Activated naive CD8-positive, alpha-beta T cell treated with anti-CD3 and anti-CD28 coated beads, Interleukin-2, amount 10 ng/mL, durations not matched to agents 7 days and 5 days (primary cell): ENCODE measurements around the gene RPS19. TPM values are rescaled to one million over a fixed set of nuclear protein-coding genes. Genes with fewer than 3 reads are reported as not detected.
"Not testable (repeated sequence)": the region's sequence is repeated elsewhere in the genome, so short reads cannot be mapped to it uniquely, and the experiment has no call there.

ENCODE experiments used
- ATAC-seq: fragments of 150-1000 bp; cut with Tn5 transposase; one replicate; pipeline ENCODE4 v1.10.0; 2021; ENCODE audit warnings: low read depth, moderate library complexity
- POLR2A ChIA-PET: fragments of 350-600 bp; sonication (Branson Sonifier 250); formaldehyde crosslinking; loops from one replicate; lab custom pipeline; 2021; ENCODE audit warnings: antibody characterized with exemption; lab: Charles Lee
- DNase-seq: peaks from one replicate; pipeline ENCODE4 v3.0.0; 2021
- H3K27ac Mint-ChIP-seq: one replicate; pipeline ENCODE4 v1.8.0; 2022; ENCODE audit warnings: mild to moderate bottlenecking, mixed read lengths
- H3K27me3 Mint-ChIP-seq: one replicate; pipeline ENCODE4 v1.8.0; 2022; ENCODE audit warnings: mild to moderate bottlenecking, moderate library complexity, mixed read lengths
- H3K36me3 Mint-ChIP-seq: one replicate; pipeline ENCODE4 v1.8.0; 2021; ENCODE audit warnings: mild to moderate bottlenecking, mixed read lengths
- H3K4me1 Mint-ChIP-seq: one replicate; pipeline ENCODE4 v1.8.0; 2021; ENCODE audit warnings: mixed read lengths
- H3K4me3 Mint-ChIP-seq: one replicate; pipeline ENCODE4 v1.8.0; 2022; ENCODE audit warnings: mild to moderate bottlenecking, moderate library complexity, mixed read lengths
- H3K9me3 Mint-ChIP-seq: one replicate; pipeline ENCODE4 v1.8.0; 2021; ENCODE audit warnings: mixed read lengths
- total RNA-seq, 2 experiments: library from RNA; stranded (reverse); gene quantifications; one replicate each; pipeline ENCODE4 v1.2.3, GENCODE V29; 2021

RPS19 gene
- total RNA-seq, 2 experiments from 2014 or later = 3,237 to 3,326 TPM

DNA sequence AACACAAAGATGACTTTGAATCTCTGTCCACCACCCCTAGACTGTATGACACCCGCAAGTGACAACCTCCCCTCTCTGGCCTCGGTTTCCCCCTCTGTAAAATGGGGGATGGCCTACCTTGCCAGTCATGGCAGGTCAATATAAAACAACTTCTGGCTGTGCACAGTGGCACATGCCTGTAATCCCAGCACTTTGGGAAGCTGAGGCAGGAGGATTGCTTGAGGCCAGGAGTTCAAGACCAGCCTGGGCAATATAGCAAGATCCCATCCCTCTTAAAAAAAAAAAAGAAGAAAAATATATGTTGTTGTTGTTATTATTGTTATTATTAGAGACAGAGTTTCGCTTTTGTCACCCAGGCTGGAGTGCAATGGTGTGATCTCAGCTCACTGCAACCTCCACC, 15.9 kb downstream of the RPS19 start:
- not testable (repeated sequence) for DNase-seq, H3K9me3 Mint-ChIP-seq, ATAC-seq, H3K36me3 Mint-ChIP-seq, H3K27me3 Mint-ChIP-seq
- Mint-ChIP-seq H3K4me1 (peaks cover 63% of the 10 kb centered on the region), H3K27ac (peak overlapping the region; percentile 98), H3K4me3 (peak overlapping the region; percentile 81)
- POLR2A ChIA-PET = interaction anchor here (1.2 to 9.6 kb wide), 6 partner anchors 11 to 70 kb away, joined by 4 to 314 read pairs (median 24); partner anchors contain the start of genes ARHGEF1 and RPS19

DNA sequence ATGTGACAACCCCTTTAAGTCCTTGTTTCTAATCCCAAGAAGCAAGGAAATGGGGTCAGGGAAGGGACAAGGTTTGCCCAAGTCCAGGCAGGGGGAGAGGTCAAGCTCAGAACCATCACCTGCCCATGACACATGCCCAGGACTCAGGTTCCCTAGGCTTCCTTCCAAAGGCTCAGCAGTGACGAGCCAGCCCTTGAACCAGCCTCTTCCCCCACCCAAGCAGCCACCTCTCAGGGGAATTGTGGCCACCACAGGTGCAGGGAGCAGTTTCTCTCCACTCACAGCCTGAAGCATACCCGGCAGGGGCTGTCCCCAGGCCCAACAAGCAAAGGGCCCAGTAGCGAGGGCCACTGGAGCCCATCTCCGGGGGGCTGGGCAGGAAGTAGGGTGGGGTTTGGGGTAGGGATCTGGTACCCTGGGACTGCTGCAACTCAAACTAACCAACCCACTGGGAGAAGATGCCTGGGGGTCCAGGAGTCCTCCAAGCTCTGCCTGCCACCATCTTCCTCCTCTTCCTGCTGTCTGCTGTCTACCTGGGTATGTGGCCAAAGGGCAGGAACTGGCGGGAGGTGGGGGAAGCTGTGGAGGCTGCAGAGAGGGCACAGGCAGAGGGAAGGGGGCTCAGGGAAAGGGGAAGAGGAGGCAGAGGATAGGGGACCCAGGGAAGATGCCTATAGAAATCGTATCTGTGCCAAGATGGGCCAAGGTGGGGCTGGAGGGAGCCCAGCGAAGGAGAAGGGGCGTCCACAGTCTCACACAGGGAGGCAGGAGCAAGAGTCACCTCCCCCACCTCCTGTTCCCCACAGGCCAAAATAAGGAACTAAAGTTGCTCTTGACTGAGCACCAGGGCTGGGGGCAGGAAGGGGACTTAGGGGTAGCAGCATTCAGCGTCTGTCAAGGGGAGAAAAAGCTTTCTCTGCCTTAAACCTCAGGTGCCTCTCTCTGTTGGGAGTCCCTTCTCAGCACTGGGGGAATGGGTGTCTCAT, 17.1 kb downstream of the RPS19 start, which contains the start of gene CD79A:
TSS of gene CD79A (plus strand) at position 433 of the 986 bp plus-strand sequence. CDS start at position 459, 26 bp downstream.
- Mint-ChIP-seq H3K36me3 (peaks cover 1% of the 10 kb centered on the region), H3K4me1 (peaks cover 59% of the 10 kb centered on the region), H3K27ac (peak within 1 kb of the TSS; percentile 98), H3K27me3 (no peaks in the 10 kb centered on the region), H3K4me3 (peak within 1 kb of the TSS; percentile 76), H3K9me3 (no peaks in the 10 kb centered on the region)
- no peak for ATAC-seq
- POLR2A ChIA-PET = interaction anchor here (0.8 to 9.6 kb wide), 7 partner anchors 10 to 80 kb away, joined by 3 to 314 read pairs (median 5); partner anchors contain the start of genes ARHGEF1 and RPS19
- no peak for DNase-seq

DNA sequence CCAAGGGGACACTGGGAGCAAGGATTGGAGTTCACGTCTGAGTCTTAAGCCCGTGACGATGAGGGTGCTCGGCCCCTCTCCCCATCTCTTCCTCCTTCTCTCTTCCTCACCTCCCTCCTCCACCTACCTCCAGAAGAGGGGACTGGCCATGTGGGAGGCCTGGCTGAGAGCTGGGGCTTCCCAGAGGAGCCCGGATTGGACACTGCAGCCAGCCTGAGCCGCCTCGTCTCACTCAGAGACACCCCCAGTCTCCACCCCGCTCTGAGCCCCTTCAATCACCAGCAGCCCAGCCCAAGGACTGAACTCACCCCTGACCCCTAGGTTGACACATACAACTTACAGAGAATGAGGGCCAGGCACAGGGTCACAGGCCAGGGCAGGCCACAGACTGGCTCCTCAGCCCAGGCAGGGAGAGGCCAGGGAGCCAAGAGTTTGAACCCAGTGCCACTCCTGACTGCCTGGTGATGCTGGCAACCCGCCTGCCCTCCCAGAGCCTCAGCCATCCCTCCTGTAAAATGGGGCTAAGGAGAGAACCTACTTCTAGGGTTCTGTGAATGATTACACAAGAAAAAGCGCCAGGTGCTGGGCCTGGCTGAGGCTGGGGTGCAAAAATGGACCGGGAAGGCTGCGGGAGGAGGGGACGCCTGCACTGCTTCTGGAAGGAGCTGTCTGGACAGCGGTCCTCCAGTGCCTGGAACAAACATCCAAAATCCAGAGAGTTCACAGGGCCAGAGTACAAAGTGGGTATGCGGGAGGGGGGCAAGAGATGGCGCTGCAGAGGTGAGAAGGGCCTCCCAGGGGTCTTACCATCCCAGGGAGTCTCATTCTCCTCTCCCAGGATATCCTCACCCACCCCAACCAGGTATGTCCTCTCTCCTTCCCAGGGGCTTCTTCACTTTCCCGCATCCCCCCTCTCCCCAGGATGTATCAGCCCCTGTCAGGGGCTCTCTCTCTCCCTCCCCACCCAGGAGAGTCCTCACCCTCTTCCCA, 18.2 kb downstream of the RPS19 start:
- Mint-ChIP-seq H3K4me3 (peak overlapping the region; percentile 76), H3K9me3 (no peaks in the 10 kb centered on the region), H3K4me1 (peaks cover 56% of the 10 kb centered on the region), H3K36me3 (peaks cover 4% of the 10 kb centered on the region), H3K27me3 (no peaks in the 10 kb centered on the region), H3K27ac (peak overlapping the region; percentile 98)
- POLR2A ChIA-PET = interaction anchor here (0.8 to 9.6 kb wide), 6 partner anchors 9 to 79 kb away, joined by 3 to 314 read pairs (median 5); partner anchors contain the start of genes ARHGEF1 and RPS19
- DNase-seq (no peak), ATAC-seq (no peak)

DNA sequence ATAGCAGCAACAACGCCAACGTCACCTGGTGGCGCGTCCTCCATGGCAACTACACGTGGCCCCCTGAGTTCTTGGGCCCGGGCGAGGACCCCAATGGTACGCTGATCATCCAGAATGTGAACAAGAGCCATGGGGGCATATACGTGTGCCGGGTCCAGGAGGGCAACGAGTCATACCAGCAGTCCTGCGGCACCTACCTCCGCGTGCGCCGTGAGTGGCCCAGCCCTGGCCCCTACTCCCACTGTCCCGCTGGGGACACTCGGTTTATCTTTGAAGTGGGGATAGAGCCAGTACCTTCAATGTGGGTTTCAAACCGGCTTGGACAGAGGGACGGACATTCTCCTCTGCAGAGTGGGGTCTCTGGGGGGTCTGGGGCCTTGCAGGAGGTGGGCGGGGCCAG, 19.0 kb downstream of the RPS19 start:
- no peak for DNase-seq

DNA sequence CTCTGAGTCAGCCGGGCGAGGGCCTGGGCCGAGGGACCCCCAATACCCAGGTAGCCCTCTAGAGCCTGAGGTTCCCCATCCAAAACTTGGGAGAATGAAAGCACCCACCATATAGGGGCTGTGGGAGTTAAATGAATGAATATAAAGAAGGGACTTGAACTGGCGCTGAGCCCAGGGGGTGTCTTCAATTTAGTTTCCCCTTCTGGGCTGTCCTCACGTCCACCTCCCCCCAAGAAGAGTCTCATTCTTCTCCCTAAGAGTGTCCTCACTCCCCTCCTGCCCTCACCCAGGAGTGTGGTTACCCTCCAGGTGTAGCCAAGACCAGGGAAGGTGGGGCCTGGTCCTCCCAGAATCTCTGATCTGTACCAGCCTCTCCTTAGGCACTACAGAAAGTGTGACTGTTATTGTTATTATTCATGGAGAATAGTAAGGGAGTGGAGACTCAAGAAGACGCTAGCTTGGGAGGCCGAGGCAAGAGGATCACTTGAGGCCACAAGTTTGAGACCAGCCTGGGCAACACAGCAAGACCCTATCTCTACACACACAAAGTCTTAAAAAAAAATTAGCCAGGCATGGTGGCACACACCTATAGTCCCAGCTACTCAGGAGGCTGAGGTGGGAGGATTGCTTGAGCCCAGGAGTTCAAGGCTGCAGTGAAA, 19.7 kb downstream of the RPS19 start:
- no peaks in the 10 kb centered on the region for H3K27me3 Mint-ChIP-seq
- ATAC-seq (no peak), DNase-seq (no peak)
- POLR2A ChIA-PET = no interaction called here
- no peak overlapping the region for H3K4me3 Mint-ChIP-seq
- peaks cover 10% of the 10 kb centered on the region for H3K36me3 Mint-ChIP-seq
- H3K9me3 Mint-ChIP-seq = no peaks in the 10 kb centered on the region
- peaks cover 54% of the 10 kb centered on the region for H3K4me1 Mint-ChIP-seq
- H3K27ac Mint-ChIP-seq = peak overlapping the region; percentile 77

More for the DNA sequence above, 19.0 kb downstream of the RPS19 start:
- Mint-ChIP-seq H3K4me1 (peaks cover 54% of the 10 kb centered on the region), H3K27me3 (no peaks in the 10 kb centered on the region), H3K36me3 (peaks cover 9% of the 10 kb centered on the region), H3K27ac (no peak overlapping the region), H3K4me3 (no peak overlapping the region), H3K9me3 (no peaks in the 10 kb centered on the region)
- POLR2A ChIA-PET = interaction anchor here (1.5 to 9.6 kb wide), 2 partner anchors 8 to 66 kb away, joined by 4 to 314 read pairs; partner anchors contain the start of gene ARHGEF1
- no peak for ATAC-seq

DNA sequence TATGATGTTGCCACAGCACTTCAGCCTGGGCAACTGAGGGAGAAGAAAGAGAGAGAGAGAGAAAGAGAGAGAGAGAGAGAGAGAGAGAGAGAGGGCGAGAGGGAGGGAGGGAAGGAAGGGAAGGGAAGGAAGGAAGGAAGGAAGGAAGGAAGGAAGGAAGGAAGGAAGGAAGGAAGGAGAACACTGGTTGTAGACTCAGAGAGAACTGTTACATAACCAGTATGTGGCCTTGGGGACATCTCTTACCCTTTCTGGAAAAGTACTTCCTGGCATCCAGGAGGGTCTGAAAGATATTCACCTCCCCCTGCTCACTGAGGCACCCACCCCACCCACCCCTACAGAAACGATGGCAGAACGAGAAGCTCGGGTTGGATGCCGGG, 20.3 kb downstream of the RPS19 start:
- DNase-seq (no peak), ATAC-seq (no peak)
- no peaks in the 10 kb centered on the region for H3K27me3 Mint-ChIP-seq
- H3K36me3 Mint-ChIP-seq = peaks cover 14% of the 10 kb centered on the region
- H3K9me3 Mint-ChIP-seq = no peaks in the 10 kb centered on the region
- H3K4me3 Mint-ChIP-seq = no peak overlapping the region
- H3K27ac Mint-ChIP-seq = peak overlapping the region; percentile 77
- H3K4me1 Mint-ChIP-seq = peaks cover 56% of the 10 kb centered on the region
- POLR2A ChIA-PET = no interaction called here

DNA sequence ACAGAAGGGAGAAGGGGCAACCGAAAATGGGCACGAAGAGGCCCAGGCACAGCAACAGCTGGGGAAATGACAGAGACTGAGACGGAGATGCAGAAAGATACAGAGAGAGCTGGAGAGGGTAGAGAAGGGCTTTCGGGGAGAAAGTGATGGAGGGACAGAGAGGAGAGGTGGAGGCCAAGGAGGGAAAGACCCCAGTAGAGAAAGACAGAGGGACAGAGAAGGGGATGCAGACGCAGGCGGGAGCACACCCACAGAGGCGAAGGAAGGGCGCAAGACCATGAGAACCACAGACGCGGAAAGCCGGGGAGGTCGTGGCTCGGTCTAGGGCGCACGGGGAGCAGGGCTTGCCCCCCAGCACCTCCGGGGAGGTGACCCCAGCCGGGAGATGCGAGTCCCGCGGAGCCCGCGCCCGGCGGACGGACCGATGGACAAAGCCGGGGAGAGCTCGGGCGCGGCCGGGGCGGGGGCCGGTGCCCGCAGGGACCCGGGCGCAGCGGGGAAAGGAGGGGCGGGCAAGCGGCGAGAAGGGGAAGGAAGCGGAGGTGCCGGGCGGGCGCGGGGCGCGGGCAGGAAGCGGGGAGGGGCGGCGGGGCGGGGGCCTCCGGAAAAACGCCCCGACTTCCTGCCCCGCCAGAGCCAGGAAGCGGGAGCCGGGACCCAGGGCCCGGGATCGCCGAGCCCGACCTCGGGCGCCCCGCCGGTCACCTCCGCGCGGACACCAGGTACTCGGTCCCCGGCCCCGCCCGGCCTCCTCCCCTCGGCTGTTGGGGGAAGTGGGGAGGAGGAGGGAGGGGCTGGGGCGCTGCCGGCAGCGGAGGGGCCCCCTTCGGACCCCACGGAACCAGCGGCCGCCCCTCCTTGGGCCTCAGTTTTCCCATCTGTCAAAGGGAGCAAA, 22.8 kb downstream of the RPS19 start, which contains the start of gene ARHGEF1:
TSS of gene ARHGEF1 (plus strand) at position 617 of the 895 bp plus-strand sequence. CDS start 4,899 bp downstream, outside the sequence.
- Mint-ChIP-seq H3K9me3 (no peaks in the 10 kb centered on the region), H3K27me3 (no peaks in the 10 kb centered on the region), H3K4me3 (peak within 1 kb of the TSS; percentile 97), H3K4me1 (peaks cover 49% of the 10 kb centered on the region), H3K27ac (peak within 1 kb of the TSS; percentile 97), H3K36me3 (peaks cover 27% of the 10 kb centered on the region)
- ATAC-seq = no peak
- POLR2A ChIA-PET = interaction anchor here (0.9 to 12.0 kb wide), 10 partner anchors 9 to 63 kb away, joined by 3 to 314 read pairs (median 6); partner anchors contain the start of genes CD79A and RPS19
- peak; percentile 82 for DNase-seq

DNA sequence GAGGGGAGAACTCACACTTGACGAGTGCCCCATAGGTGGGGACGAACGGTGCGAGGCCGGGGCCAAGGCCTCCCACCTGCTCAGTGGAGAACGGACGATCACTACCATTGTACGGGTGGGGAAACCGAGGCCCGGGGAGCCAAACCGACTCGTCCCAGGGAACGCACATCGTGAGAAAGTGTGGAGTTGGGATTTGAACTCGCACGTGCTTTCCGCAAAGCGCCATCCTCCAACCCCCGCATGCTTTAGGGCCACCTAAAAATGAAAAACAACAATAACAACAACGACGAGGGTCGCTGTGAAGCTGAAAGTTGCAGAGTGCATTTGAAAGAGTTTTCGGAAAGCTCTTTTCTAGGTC, 23.4 kb downstream of the RPS19 start:
- H3K36me3 Mint-ChIP-seq = peaks cover 33% of the 10 kb centered on the region
- no peaks in the 10 kb centered on the region for H3K9me3 Mint-ChIP-seq
- DNase-seq = no peak
- H3K4me3 Mint-ChIP-seq = peak overlapping the region; percentile 91
- ATAC-seq = no peak
- POLR2A ChIA-PET = interaction anchor here (0.9 to 12.0 kb wide), 10 partner anchors 9 to 62 kb away, joined by 3 to 314 read pairs (median 6); partner anchors contain the start of genes CD79A and RPS19
- peaks cover 49% of the 10 kb centered on the region for H3K4me1 Mint-ChIP-seq
- H3K27ac Mint-ChIP-seq = peak overlapping the region; percentile 95
- no peaks in the 10 kb centered on the region for H3K27me3 Mint-ChIP-seq

DNA sequence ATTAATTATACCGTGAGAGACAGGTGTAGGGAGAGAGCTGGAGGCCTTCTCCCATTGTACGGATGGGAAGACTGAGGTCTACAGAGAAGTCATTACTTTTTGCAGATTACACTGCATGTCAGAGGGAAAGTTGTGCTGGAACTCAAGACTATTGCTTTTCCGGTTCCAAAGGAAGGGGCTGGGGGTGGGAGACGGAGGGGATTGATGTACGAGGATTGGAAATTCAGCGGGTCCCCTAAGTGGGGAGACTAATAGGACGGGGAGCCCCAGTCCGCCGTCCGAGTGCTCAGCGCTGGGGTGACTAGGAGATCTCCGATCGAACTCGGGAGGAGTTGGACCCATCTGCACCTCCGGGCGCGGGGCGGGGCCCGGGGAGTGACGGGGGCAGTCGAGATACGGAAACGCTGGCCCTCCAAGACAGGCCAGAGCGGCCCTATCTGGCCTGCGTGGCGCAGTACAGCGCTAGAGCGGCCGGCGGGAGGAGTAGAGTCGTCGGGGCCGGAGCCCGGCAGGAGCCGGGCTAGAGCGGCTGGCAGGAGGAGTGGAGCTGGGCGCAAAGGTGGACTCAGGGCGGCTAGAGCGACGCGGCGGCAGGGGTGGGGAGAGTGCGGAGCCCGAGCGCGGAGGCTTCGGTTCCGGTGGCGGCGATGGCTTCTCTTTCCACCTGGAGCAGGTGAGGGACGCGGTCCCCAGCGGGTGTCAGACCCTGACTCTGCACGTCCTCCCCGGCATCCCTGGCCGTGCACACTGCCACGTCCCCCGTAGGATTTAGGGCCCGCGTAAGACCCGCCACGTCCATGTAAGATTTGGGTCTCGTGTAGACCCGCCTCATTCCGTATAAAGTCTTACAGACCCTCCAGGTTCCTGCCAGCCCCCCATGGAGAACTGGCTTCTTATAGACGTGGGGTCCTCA, 24.0 kb downstream of the RPS19 start:
- POLR2A ChIA-PET = interaction anchor here (0.6 to 12.0 kb wide), 19 partner anchors 8 to 1106 kb away, joined by 3 to 314 read pairs (median 4); partner anchors contain the start of genes CD79A, ERFL, RAB4B and RPS19
- H3K27me3 Mint-ChIP-seq = no peaks in the 10 kb centered on the region
- no peaks in the 10 kb centered on the region for H3K9me3 Mint-ChIP-seq
- H3K27ac Mint-ChIP-seq = peak overlapping the region; percentile 95
- peaks cover 37% of the 10 kb centered on the region for H3K36me3 Mint-ChIP-seq
- peak; percentile 93 for DNase-seq
- peaks cover 48% of the 10 kb centered on the region for H3K4me1 Mint-ChIP-seq
- peak; percentile 81 for ATAC-seq
- peak overlapping the region; percentile 91 for H3K4me3 Mint-ChIP-seq
